GM12875 (cell line): ENCODE measurements around the gene BEGAIN.

Experiments
- H3K4me3 ChIP-seq: one replicate; pipeline ENCODE4 v1.5.1; 2011; ENCODE audit warnings: low read depth, low read length, control low read depth
- CTCF ChIP-seq: IDR thresholded peaks from 2 replicates; pipeline ENCODE4 v1.5.1; 2011; ENCODE audit warnings: low read depth, mild to moderate bottlenecking, control low read depth, inconsistent platforms, low read length, moderate library complexity, borderline replicate concordance; ENCODE audit not compliant: insufficient read depth

The BEGAIN gene

GRCh38 chr14:100609941-100610391, 22.7 kb upstream of the BEGAIN start:
- H3K4me3 ChIP-seq, result no peak overlapping the region
- TF ChIP-seq CTCF, result no peak

- no peak overlapping the region for H3K4me3 ChIP-seq
- no peak for TF ChIP-seq CTCF
Observed at GRCh38 chr14:100609331-100609870, 22.2 kb upstream of the BEGAIN start.

GRCh38 chr14:100608586-100609330, 21.5 kb upstream of the BEGAIN start:
- no peak overlapping the region for H3K4me3 ChIP-seq
- no peak for TF ChIP-seq CTCF

GRCh38 chr14:100608064-100608463, 20.8 kb upstream of the BEGAIN start:
- TF ChIP-seq CTCF, result no peak
- no peak overlapping the region for H3K4me3 ChIP-seq

GRCh38 chr14:100607611-100607956, 20.4 kb upstream of the BEGAIN start:
- no peak for TF ChIP-seq CTCF
- no peak overlapping the region for H3K4me3 ChIP-seq

GRCh38 chr14:100606687-100607610, 19.7 kb upstream of the BEGAIN start:
- no peak for TF ChIP-seq CTCF

More at GRCh38 chr14:100606687-100607610, 19.7 kb upstream of the BEGAIN start:
- H3K4me3 ChIP-seq, result no peak overlapping the region
